A549 treated with Mapracorat at 1 μM for 4 hours (cell line): ENCODE results near the gene LUZP4. TPM values are rescaled to one million over a fixed set of nuclear protein-coding genes. Genes with fewer than 3 reads are reported as not detected.

ENCODE experiments used
- total RNA-seq: library from RNA; stranded (reverse); fragments of 200-300 nt; extraction: Qiagen RNA extraction; gene quantifications from 5 replicates; pipeline ENCODE4 v1.2.3, GENCODE V29; 2022

The LUZP4 gene, protein sequence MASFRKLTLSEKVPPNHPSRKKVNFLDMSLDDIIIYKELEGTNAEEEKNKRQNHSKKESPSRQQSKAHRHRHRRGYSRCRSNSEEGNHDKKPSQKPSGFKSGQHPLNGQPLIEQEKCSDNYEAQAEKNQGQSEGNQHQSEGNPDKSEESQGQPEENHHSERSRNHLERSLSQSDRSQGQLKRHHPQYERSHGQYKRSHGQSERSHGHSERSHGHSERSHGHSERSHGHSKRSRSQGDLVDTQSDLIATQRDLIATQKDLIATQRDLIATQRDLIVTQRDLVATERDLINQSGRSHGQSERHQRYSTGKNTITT
- total RNA-seq = not detected in 5 replicates

DNA sequence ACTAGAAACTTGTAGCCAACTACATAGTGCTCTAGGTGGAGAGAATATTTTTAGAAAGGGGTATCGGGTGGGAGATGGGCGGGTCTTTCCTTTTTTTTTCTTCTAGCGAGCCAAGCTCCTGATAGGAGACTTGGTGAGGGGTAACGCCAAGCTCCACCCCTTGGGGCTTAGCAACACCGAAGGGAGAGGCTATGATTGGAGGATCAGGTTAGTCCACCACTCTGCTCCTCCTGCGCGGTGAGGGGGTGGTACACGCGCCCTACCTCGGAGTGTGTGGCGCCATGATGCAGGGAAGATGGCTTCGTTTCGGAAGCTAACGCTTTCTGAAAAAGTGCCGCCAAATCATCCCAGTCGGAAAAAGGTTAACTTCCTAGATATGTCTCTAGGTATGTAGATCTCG is at the start of gene LUZP4:
Gene LUZP4, plus strand, starts transcription at position 251 of the 400 bp plus-strand sequence. Its CDS starts 45 bp downstream, at position 296.

Other genes with a start within 250 kb of the LUZP4 start
- gene RBMXL3, start 100.3 kb upstream of the LUZP4 start, total RNA-seq = not detected in 5 replicates
- gene LRCH2, start 55.6 kb upstream of the LUZP4 start, total RNA-seq = not detected in 5 replicates